ENCODE measurements around the gene SPEG. TPM values are rescaled to one million over a fixed set of nuclear protein-coding genes. Genes with fewer than 3 reads are reported as not detected.
A peak's percentile ranks its signal among the peaks of the same experiment; 100 is the strongest.

The SPEG gene
- total RNA-seq, 1 donor from 2014 or later, result 5.6 TPM

- Histone ChIP-seq H3K27me3 (peaks cover 11% of the 10 kb centered on the region), H3K4me2 (peak overlapping the region; percentile 54), H3K79me2 (ENCODE audit: low read depth) (no peaks in the 10 kb centered on the region), H3K9me3 (ENCODE audit: low read depth) (no peaks in the 10 kb centered on the region), H3K4me3 (no peak overlapping the region), H3K27ac (no peak overlapping the region), H3K36me3 (no peaks in the 10 kb centered on the region), H3F3A (ENCODE audit: low read depth) (peaks cover 5% of the 10 kb centered on the region), H2AFZ (replicated peaks) (no peak overlapping the region), H3K4me1 (peaks cover 25% of the 10 kb centered on the region), H4K20me1 (ENCODE audit: low read depth) (peaks cover 11% of the 10 kb centered on the region), H3K9ac (no peak overlapping the region)
- Mint-ChIP-seq H3K9me3 (no peaks in the 10 kb centered on the region), H3K27ac (no peak overlapping the region), H3K36me3 (peaks cover 9% of the 10 kb centered on the region), H3K4me1 (peaks cover 36% of the 10 kb centered on the region), H3K27me3 (ENCODE audit: insufficient read depth, low read depth) (peaks cover 11% of the 10 kb centered on the region), H3K4me3 (no peak overlapping the region)
- TF ChIP-seq EZH2phosphoT487 (IDR thresholded peaks at IDR 0.05) (no peak), EZH2 (IDR thresholded peaks at IDR 0.05) (no peak), CTCF (IDR thresholded peaks at IDR 0.05) (peak; percentile 12)
- no peak for DNase-seq (ENCODE audit: low spot score)
Observed at GRCh38 chr2:219537657-219538488, 103.2 kb downstream of the SPEG start.

- Histone ChIP-seq H3K36me3 (no peaks in the 10 kb centered on the region), H3F3A (ENCODE audit: low read depth) (peaks cover 12% of the 10 kb centered on the region), H3K9ac (no peak overlapping the region), H3K79me2 (ENCODE audit: low read depth) (no peaks in the 10 kb centered on the region), H3K27ac (no peak overlapping the region), H3K27me3 (peaks cover 13% of the 10 kb centered on the region), H3K4me3 (no peak overlapping the region), H2AFZ (replicated peaks) (no peak overlapping the region), H3K4me2 (peak overlapping the region; percentile 54), H4K20me1 (ENCODE audit: low read depth) (peaks cover 11% of the 10 kb centered on the region), H3K4me1 (peaks cover 25% of the 10 kb centered on the region), H3K9me3 (ENCODE audit: low read depth) (no peaks in the 10 kb centered on the region)
- DNase-seq (ENCODE audit: low spot score), result no peak
- Mint-ChIP-seq H3K9me3 (no peaks in the 10 kb centered on the region), H3K27me3 (ENCODE audit: insufficient read depth, low read depth) (peaks cover 11% of the 10 kb centered on the region), H3K27ac (peak overlapping the region; percentile 94), H3K4me1 (peaks cover 36% of the 10 kb centered on the region), H3K4me3 (peak overlapping the region; percentile 59), H3K36me3 (peaks cover 9% of the 10 kb centered on the region)
- TF ChIP-seq EZH2phosphoT487 (IDR thresholded peaks at IDR 0.05), result no peak
- TF ChIP-seq EZH2 (IDR thresholded peaks at IDR 0.05), result no peak
- no peak for TF ChIP-seq CTCF (IDR thresholded peaks at IDR 0.05)
Observed at GRCh38 chr2:219538504-219538951, 103.9 kb downstream of the SPEG start.

- no peak overlapping the region for H3K4me3 ChIP-seq
- no peaks in the 10 kb centered on the region for H3K79me2 ChIP-seq (ENCODE audit: low read depth)
- peaks cover 16% of the 10 kb centered on the region for H3K27me3 ChIP-seq
- Mint-ChIP-seq H3K27me3 (ENCODE audit: insufficient read depth, low read depth) (peaks cover 10% of the 10 kb centered on the region), H3K4me3 (no peak overlapping the region), H3K9me3 (no peaks in the 10 kb centered on the region), H3K4me1 (peaks cover 37% of the 10 kb centered on the region), H3K36me3 (peaks cover 9% of the 10 kb centered on the region), H3K27ac (peak overlapping the region; percentile 94)
- no peak overlapping the region for H3K9ac ChIP-seq
- peak overlapping the region; percentile 54 for H3K4me2 ChIP-seq
- no peak for TF ChIP-seq EZH2phosphoT487 (IDR thresholded peaks at IDR 0.05)
- no peak for TF ChIP-seq EZH2 (IDR thresholded peaks at IDR 0.05)
- DNase-seq (ENCODE audit: low spot score), result no peak
- no peak overlapping the region for H3K27ac ChIP-seq
- no peak overlapping the region for H2AFZ ChIP-seq (replicated peaks)
- H3K9me3 ChIP-seq (ENCODE audit: low read depth), result no peaks in the 10 kb centered on the region
- peaks cover 12% of the 10 kb centered on the region for H4K20me1 ChIP-seq (ENCODE audit: low read depth)
- peaks cover 14% of the 10 kb centered on the region for H3F3A ChIP-seq (ENCODE audit: low read depth)
- H3K4me1 ChIP-seq, result peaks cover 26% of the 10 kb centered on the region
- no peaks in the 10 kb centered on the region for H3K36me3 ChIP-seq
Observed at GRCh38 chr2:219538956-219539788, 104.5 kb downstream of the SPEG start.

Data from neural progenitor cell (in vitro differentiated cells).